Peyer's patch (tissue), 4 donors: Measurements from ENCODE around the gene ZNF205. TPM values are rescaled to one million over a fixed set of nuclear protein-coding genes. Genes with fewer than 3 reads are reported as not detected.
A peak's percentile ranks its signal among the peaks of the same experiment; 100 is the strongest.
"Not testable (repeated sequence)": the region's sequence is repeated elsewhere in the genome, so short reads cannot be mapped to it uniquely, and the experiment has no call there.

ENCODE experiments used
- DNase-seq, 3 donors: peaks; one replicate each; pipeline ENCODE4 v3.0.0-alpha.2; 2017 to 2019
- H3K27ac ChIP-seq, 4 donors: fragments of 200-600 bp; sonication (generic); one replicate each; pipeline ENCODE4 v1.5.1; 2016 to 2019
- H3K27me3 ChIP-seq, 2 donors: fragments of 200-600 bp; sonication (generic); one replicate each; pipeline ENCODE4 v1.5.1; 2019
- H3K36me3 ChIP-seq, 3 donors: fragments of 200-600 bp; sonication (generic); one replicate each; pipeline ENCODE4 v1.5.1; 2016 to 2019
- H3K4me1 ChIP-seq, 4 donors: fragments of 200-600 bp; sonication (generic); one replicate each; pipeline ENCODE4 v1.5.1; 2016 to 2019
- H3K4me3 ChIP-seq, 4 donors: fragments of 200-600 bp; sonication (generic); 1 replicate in 3 of 4; 2 replicates in 1 of 4; pipeline ENCODE4 v1.5.1; 2016 to 2019; ENCODE audit warnings: mild to moderate bottlenecking in 1 of 4
- H3K9me3 ChIP-seq, 4 donors: fragments of 200-600 bp; sonication (generic); one replicate each; pipeline ENCODE4 v1.5.1; 2016 to 2019; ENCODE audit warnings: mild to moderate bottlenecking in 1 of 4
- CTCF ChIP-seq, 6 experiments: fragments of 450-650 bp in 4 of 6; fragments of 200-600 bp in 2 of 6; sonication (generic) in 1 of 6; IDR thresholded peaks; one replicate each; pipeline ENCODE4 v1.5.1; 2017 to 2019; ENCODE audit warnings: antibody characterized with exemption in 6 of 6, mild to moderate bottlenecking in 3 of 6, moderate library complexity in 1 of 6
- POLR2A ChIP-seq, 2 donors: fragments of 450-650 bp; IDR thresholded peaks; one replicate each; pipeline ENCODE4 v1.5.1; 2017; ENCODE audit warnings: antibody characterized with exemption in 2 of 2, mild to moderate bottlenecking in 2 of 2, moderate library complexity in 2 of 2
- total RNA-seq, 4 donors: library from RNA; depleted of rRNA; stranded (reverse); fragments of >200 nt; gene quantifications; one replicate each; pipeline ENCODE4 v1.1.0, GENCODE V29; 2016

The ZNF205 gene
- total RNA-seq, 4 donors from 2014 or later: 5.0 to 24.6 (median 16.2) TPM

GRCh38 chr16:3072576-3073263, 39.7 kb upstream of the ZNF205 start:
- not testable (repeated sequence) for H3K27me3 ChIP-seq, H3K4me3 ChIP-seq, H3K9me3 ChIP-seq
- peak in 3 of 6 experiments; percentile 14 to 17 (median 15) for TF ChIP-seq CTCF (IDR thresholded peaks at IDR 0.05)
- Histone ChIP-seq H3K36me3 (peaks cover 0 to 17% (median 0%) of the 10 kb centered on the region in 3 donors), H3K27ac (peak overlapping the region in 2 of 4 donors; percentile 39 to 81), H3K4me1 (peaks cover 0 to 37% (median 20%) of the 10 kb centered on the region in 4 donors)
- DNase-seq: peak in 2 of 3 donors; percentile 62 to 77

DNA sequence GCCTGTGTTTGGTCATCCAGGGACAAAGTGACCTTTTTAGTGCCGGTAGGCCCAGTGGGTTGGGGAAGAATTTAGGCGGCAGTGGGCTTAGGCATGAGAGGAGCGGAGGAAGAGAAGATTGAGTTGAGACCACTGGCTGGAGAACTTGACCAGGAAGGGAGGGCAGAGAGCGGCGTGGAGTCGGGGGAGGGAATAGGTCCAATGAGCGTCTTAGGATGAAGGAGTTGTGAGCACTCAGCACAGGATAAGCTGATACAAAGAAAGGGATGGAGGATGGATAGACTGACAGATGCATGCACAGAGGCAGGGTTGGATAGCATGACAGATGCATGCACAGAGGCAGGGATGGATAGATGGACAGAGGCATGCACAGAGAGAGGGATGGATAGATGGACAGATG, 38.9 kb upstream of the ZNF205 start:
- Histone ChIP-seq H3K36me3 (peaks cover 0 to 10% (median 0%) of the 10 kb centered on the region in 3 donors), H3K9me3 (peaks cover 0 to 4% (median 0%) of the 10 kb centered on the region in 4 donors), H3K27me3 (no peaks in the 10 kb centered on the region), H3K27ac (peak overlapping the region in 2 of 4 donors; percentile 57 to 81), H3K4me1 (peaks cover 0 to 42% (median 19%) of the 10 kb centered on the region in 4 donors), H3K4me3 (no peak overlapping the region)
- no peak for DNase-seq
- TF ChIP-seq CTCF (IDR thresholded peaks at IDR 0.05): no peak
- TF ChIP-seq POLR2A (IDR thresholded peaks at IDR 0.05): no peak

- peak in 2 of 3 donors; percentile 94 for DNase-seq
- Histone ChIP-seq H3K4me1 (peaks cover 0 to 42% (median 19%) of the 10 kb centered on the region in 4 donors), H3K27me3 (no peaks in the 10 kb centered on the region), H3K27ac (peak overlapping the region; percentile 70 to 81 (median 78)), H3K4me3 (peak overlapping the region in 1 of 4 donors; percentile 15), H3K9me3 (peaks cover 0 to 4% (median 0%) of the 10 kb centered on the region in 4 donors), H3K36me3 (no peaks in the 10 kb centered on the region)
- TF ChIP-seq POLR2A (IDR thresholded peaks at IDR 0.05) (peak in 1 of 2 donors; percentile 13), CTCF (IDR thresholded peaks at IDR 0.05) (no peak)
Measured at GRCh38 chr16:3074860-3075522, 37.4 kb upstream of the ZNF205 start.

GRCh38 chr16:3075523-3075915, 36.9 kb upstream of the ZNF205 start:
- no peak for DNase-seq
- Histone ChIP-seq H3K4me3 (peak overlapping the region in 1 of 4 donors; percentile 15), H3K9me3 (peaks cover 0 to 4% (median 0%) of the 10 kb centered on the region in 4 donors), H3K27ac (peak overlapping the region; percentile 70 to 81 (median 78)), H3K4me1 (peaks cover 0 to 42% (median 19%) of the 10 kb centered on the region in 4 donors), H3K36me3 (no peaks in the 10 kb centered on the region), H3K27me3 (no peaks in the 10 kb centered on the region)
- TF ChIP-seq CTCF (IDR thresholded peaks at IDR 0.05) (no peak), POLR2A (IDR thresholded peaks at IDR 0.05) (no peak)

DNA sequence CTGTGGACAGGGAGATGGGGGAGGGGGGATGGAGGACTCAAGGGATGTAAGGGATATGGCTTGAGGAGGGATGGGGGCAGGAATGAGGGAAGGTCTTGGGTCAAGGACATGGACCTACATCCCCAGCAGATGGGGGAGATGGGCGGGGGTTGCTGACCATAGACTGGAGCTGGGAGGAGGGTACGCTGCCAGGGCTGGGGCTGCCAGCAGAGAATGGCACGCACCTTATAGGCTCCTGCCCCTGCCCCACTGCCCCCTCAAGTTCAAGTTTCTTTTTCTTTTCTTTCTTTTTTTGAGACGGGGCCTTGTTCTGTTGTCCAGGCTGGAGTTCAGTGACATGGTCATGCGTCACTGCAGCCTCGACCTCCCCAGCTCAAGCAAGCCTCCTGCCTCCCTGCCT, 36.4 kb upstream of the ZNF205 start:
- H3K4me1 ChIP-seq: peaks cover 0 to 42% (median 19%) of the 10 kb centered on the region in 4 donors
- not testable (repeated sequence) for H3K9me3 ChIP-seq, H3K36me3 ChIP-seq, H3K4me3 ChIP-seq, DNase-seq, H3K27me3 ChIP-seq
- peak overlapping the region; percentile 70 to 81 (median 78) for H3K27ac ChIP-seq

GRCh38 chr16:3076577-3076976, 35.8 kb upstream of the ZNF205 start:
- peak in 1 of 3 donors; percentile 47 for DNase-seq
- Histone ChIP-seq H3K36me3 (no peaks in the 10 kb centered on the region), H3K9me3 (peaks cover 0 to 4% (median 0%) of the 10 kb centered on the region in 4 donors), H3K4me3 (peak overlapping the region in 1 of 4 donors; percentile 22), H3K27ac (peak overlapping the region; percentile 70 to 81 (median 78)), H3K27me3 (no peaks in the 10 kb centered on the region), H3K4me1 (peaks cover 0 to 42% (median 19%) of the 10 kb centered on the region in 4 donors)
- TF ChIP-seq POLR2A (IDR thresholded peaks at IDR 0.05) (no peak), CTCF (IDR thresholded peaks at IDR 0.05) (no peak)
